Right cardiac atrium (tissue), 5 donors: ENCODE data around the gene DNM1. TPM values are rescaled to one million over a fixed set of nuclear protein-coding genes. Genes with fewer than 3 reads are reported as not detected.
"Not testable (repeated sequence)": the region's sequence is repeated elsewhere in the genome, so short reads cannot be mapped to it uniquely, and the experiment has no call there.

Experiments
- ATAC-seq, 2 donors: fragments of 200-7000 bp; cut with Tn5 transposase; one replicate each; pipeline versions ENCODE4 v1.8.0 to v1.9.1; 2020; ENCODE audit warnings: moderate library complexity in 2 of 2, mild to moderate bottlenecking in 1 of 2
- DNase-seq, 3 donors: peaks; one replicate each; pipeline ENCODE4 v3.0.0-alpha.2; 2020
- H3K27ac ChIP-seq: one replicate; pipeline ENCODE4 v1.5.1; 2013; ENCODE audit warnings: mild to moderate bottlenecking, low read length, control low read depth, moderate library complexity
- H3K27me3 ChIP-seq: one replicate; pipeline ENCODE4 v1.6.1; 2013; ENCODE audit not compliant: control insufficient read depth, insufficient read depth
- H3K4me1 ChIP-seq: one replicate; pipeline ENCODE4 v1.6.1; 2013; ENCODE audit warnings: low read length; ENCODE audit not compliant: control insufficient read depth, insufficient read depth
- H3K4me3 ChIP-seq: one replicate; pipeline ENCODE4 v1.5.1; 2013; ENCODE audit warnings: low read length, control low read depth
- H3K9me3 ChIP-seq: one replicate; pipeline ENCODE4 v1.6.1; 2013; ENCODE audit warnings: low read length; ENCODE audit not compliant: control insufficient read depth
- WGBS: extraction: QIAGEN DNeasy Blood & Tissue Kit; methylation state at CpG from one replicate; pipeline ENCODE4 v1.1.7; 2013; 5-methylcytosine and 5-hydroxymethylcytosine counted together
- intact Hi-C, 4 donors: fragments of 100-400 bp; cut with DNase I; formaldehyde crosslinking; loops; one replicate each; pipeline versions ENCODE4 v1.11.0 to v1.14.0; 2022 to 2023
- polyA plus RNA-seq: library from polyadenylated mRNA; stranded (reverse); fragments of 200-250 nt; gene quantifications from one replicate; pipeline ENCODE4 v1.2.3, GENCODE V29; 2013
- total RNA-seq, 4 donors: library from RNA; stranded (reverse); fragmentation: NEBNext Ultra II Directional; extraction: Animal tissue kit (Norgen Biotek cat#: 25700); gene quantifications; one replicate each; pipeline ENCODE4 v1.2.1, GENCODE V29; 2021
- donor health status: healthy with polysubstance abuse.
- donor health status: DM: no; HTN: yes; CAD: no.
- donor health status: DM: no; HTN: no; CAD: no.
- donor health status: DM: no; HTN: yes; CAD: no; lungs with severe emphysema.
- donor health status: DM: yes; HTN: yes; CAD: no.

Gene DNM1
- total and polyA plus RNA-seq, 5 donors, result 4.4 to 7.4 (median 6.0) TPM

GRCh38 chr9:128274245-128274644, 71.1 kb downstream of the DNM1 start:
- 65% methylated on average over 8 of the region's 8 CpGs for WGBS
- H3K27ac ChIP-seq, result peak overlapping the region; percentile 3
- intact Hi-C loops, result no loop called here
- H3K27me3 ChIP-seq, result no peaks in the 10 kb centered on the region
- peaks cover 5% of the 10 kb centered on the region for H3K4me1 ChIP-seq
- ATAC-seq (no peak), DNase-seq (no peak)
- H3K9me3 ChIP-seq, result no peaks in the 10 kb centered on the region
- H3K4me3 ChIP-seq, result no peak overlapping the region

GRCh38 chr9:128275198-128276007, 72.2 kb downstream of the DNM1 start, which contains the start of gene GOLGA2:
Gene GOLGA2 (minus strand): TSS chr9:128276007. CDS start chr9:128275976, 31 bp downstream.
- WGBS, result under 1% methylated on average over 57 of the region's 57 CpGs
- Histone ChIP-seq H3K9me3 (no peaks in the 10 kb centered on the region), H3K27ac (peak within 1 kb of the TSS; percentile 92), H3K4me1 (peaks cover 5% of the 10 kb centered on the region), H3K27me3 (no peaks in the 10 kb centered on the region), H3K4me3 (peak within 1 kb of the TSS; percentile 95)
- ATAC-seq (peak; percentile 77 to 80), DNase-seq (peak; percentile 70 to 80 (median 73))
- intact Hi-C loops, result no loop called here

- Histone ChIP-seq H3K27me3 (no peaks in the 10 kb centered on the region), H3K9me3 (no peaks in the 10 kb centered on the region), H3K4me3 (peak within 1 kb of the TSS; percentile 95), H3K4me1 (peaks cover 5% of the 10 kb centered on the region), H3K27ac (peak within 1 kb of the TSS; percentile 92)
- ATAC-seq (peak; percentile 97 to 98), DNase-seq (peak; percentile 100)
- intact Hi-C loops, result no loop called here
- WGBS, result under 1% methylated on average over 38 of the region's 38 CpGs
These were observed 72.9 kb downstream of the DNM1 start, which contains the start of gene SWI5 for GRCh38 chr9:128276008-128276573. Gene SWI5 (plus strand): TSS chr9:128276276.

- WGBS, result 5% methylated on average over 23 of the region's 23 CpGs
- peak overlapping the region; percentile 84 for H3K4me3 ChIP-seq
- peaks cover 5% of the 10 kb centered on the region for H3K4me1 ChIP-seq
- intact Hi-C loops, result no loop called here
- H3K27ac ChIP-seq, result peak overlapping the region; percentile 91
- no peaks in the 10 kb centered on the region for H3K27me3 ChIP-seq
- peak; percentile 2 to 44 for ATAC-seq
- peak; percentile 48 to 77 (median 65) for DNase-seq
- H3K9me3 ChIP-seq, result no peaks in the 10 kb centered on the region
These were observed 73.5 kb downstream of the DNM1 start for GRCh38 chr9:128276574-128277270.

GRCh38 chr9:128279088-128280073, 76.2 kb downstream of the DNM1 start:
- intact Hi-C loops, H3K27me3 ChIP-seq, H3K9me3 ChIP-seq, ATAC-seq, H3K4me3 ChIP-seq, H3K27ac ChIP-seq, H3K4me1 ChIP-seq: not testable (repeated sequence)
- peak; percentile 57 to 79 (median 66) for DNase-seq
- WGBS, result 60% methylated on average over 22 of the region's 22 CpGs

GRCh38 chr9:128280084-128280622, 77.0 kb downstream of the DNM1 start:
- intact Hi-C loops, result no loop called here
- no peak overlapping the region for H3K4me3 ChIP-seq

GRCh38 chr9:128282500-128282899, 79.3 kb downstream of the DNM1 start:
- H3K4me1 ChIP-seq, result no peaks in the 10 kb centered on the region
- 92% methylated on average over 6 of the region's 6 CpGs for WGBS
- ATAC-seq (no peak), DNase-seq (no peak)
- no peaks in the 10 kb centered on the region for H3K27me3 ChIP-seq
- intact Hi-C loops, result no loop called here
- no peak overlapping the region for H3K27ac ChIP-seq
- no peak overlapping the region for H3K4me3 ChIP-seq
- no peaks in the 10 kb centered on the region for H3K9me3 ChIP-seq

More at GRCh38 chr9:128280084-128280622, 77.0 kb downstream of the DNM1 start:
- WGBS, result 92% methylated on average over 5 of the region's 5 CpGs
- no peak for DNase-seq
- ATAC-seq, result no peak
- H3K27ac ChIP-seq, result no peak overlapping the region
- no peaks in the 10 kb centered on the region for H3K27me3 ChIP-seq
- peaks cover 5% of the 10 kb centered on the region for H3K4me1 ChIP-seq
- H3K9me3 ChIP-seq, result no peaks in the 10 kb centered on the region

GRCh38 chr9:128285033-128285784, 82.0 kb downstream of the DNM1 start:
- ATAC-seq, result peak in 1 of 2 donors; percentile 23
- H3K4me3 ChIP-seq, result no peak overlapping the region
- H3K4me1 ChIP-seq, result no peaks in the 10 kb centered on the region
- H3K9me3 ChIP-seq, result no peaks in the 10 kb centered on the region
- WGBS, result 94% methylated on average over 12 of the region's 12 CpGs
- no peak overlapping the region for H3K27ac ChIP-seq
- DNase-seq, result no peak
- intact Hi-C loops, result loop anchor here in 1 of 4 donors (5.0 kb wide), 1 partner anchor 612 kb away; no protein-coding TSS in a partner anchor
- no peaks in the 10 kb centered on the region for H3K27me3 ChIP-seq

- no peak overlapping the region for H3K27ac ChIP-seq
- H3K4me3 ChIP-seq, result no peak overlapping the region
- 37% methylated on average over 6 of the region's 6 CpGs for whole genome bisulfite sequencing
- H3K9me3 ChIP-seq, result no peaks in the 10 kb centered on the region
- ATAC-seq (peak; percentile 53 to 73), DNase-seq (peak; percentile 52 to 82 (median 80))
- no peaks in the 10 kb centered on the region for H3K4me1 ChIP-seq
- intact Hi-C loops, result loop anchor here in 1 of 4 donors (5.0 kb wide), 1 partner anchor 611 kb away; no protein-coding TSS in a partner anchor
- H3K27me3 ChIP-seq, result no peaks in the 10 kb centered on the region
These were observed 83.3 kb downstream of the DNM1 start for GRCh38 chr9:128286440-128286839.
